ENCODE results near the gene LMOD1.
"Not testable (repeated sequence)": the region's sequence is repeated elsewhere in the genome, so short reads cannot be mapped to it uniquely, and the experiment has no call there.

The LMOD1 gene

DNA sequence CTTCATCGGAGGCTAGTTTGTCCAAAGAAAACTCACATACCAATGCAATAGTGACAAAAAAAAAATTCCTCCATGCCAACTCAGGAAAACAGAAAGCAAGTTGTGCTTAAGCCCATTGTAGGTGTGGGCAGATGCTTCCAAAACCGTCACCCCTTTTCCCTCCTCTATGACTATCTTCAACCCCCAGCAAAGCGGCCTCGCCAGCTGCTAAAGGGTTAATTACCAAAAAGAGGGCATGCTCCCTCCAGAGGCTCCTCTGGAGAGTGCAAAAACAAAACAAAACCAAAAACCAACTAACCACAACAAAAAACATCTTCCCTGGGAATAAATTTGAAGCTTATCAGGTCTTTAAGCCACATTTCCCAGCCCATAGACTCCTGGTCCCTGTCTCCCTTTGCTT, 1.2 kb downstream of the LMOD1 start:
- Histone ChIP-seq H3K27me3 (ENCODE audit: control insufficient read depth, insufficient read depth, low read length) (peaks cover 24% of the 10 kb centered on the region), H3K4me3 (ENCODE audit: low read depth, low read length) (peak overlapping the region; percentile 78), H3K9ac (ENCODE audit: low read depth, low read length) (no peak overlapping the region), H3K36me3 (ENCODE audit: control insufficient read depth, insufficient read depth, low read length) (no peaks in the 10 kb centered on the region), H3K4me1 (ENCODE audit: control insufficient read depth, insufficient read depth, low read length) (peaks cover 17% of the 10 kb centered on the region), H3K9me3 (ENCODE audit: control insufficient read depth, insufficient read depth, low read length) (no peaks in the 10 kb centered on the region)

DNA sequence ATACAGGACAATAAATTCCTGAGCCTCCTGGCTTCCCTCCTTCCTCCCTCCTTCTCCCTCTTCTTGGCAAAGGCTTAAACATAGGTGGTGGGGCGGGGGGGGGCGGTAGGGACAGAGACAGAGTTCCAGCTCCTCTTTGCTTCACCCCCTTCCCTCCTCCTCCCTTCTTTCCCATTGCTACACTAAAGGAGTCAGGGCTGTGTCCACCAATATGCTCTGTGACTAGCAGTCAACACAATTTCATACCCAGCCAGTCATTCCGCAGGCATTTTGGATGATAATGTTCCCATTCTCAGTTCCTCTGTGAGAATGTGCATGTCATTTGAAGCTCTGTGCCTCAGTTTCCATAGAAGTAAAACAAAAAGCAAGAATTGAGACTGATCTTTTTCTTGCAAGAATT, 1.7 kb downstream of the LMOD1 start:
- peaks cover 24% of the 10 kb centered on the region for H3K27me3 ChIP-seq (ENCODE audit: control insufficient read depth, insufficient read depth, low read length)
- no peaks in the 10 kb centered on the region for H3K36me3 ChIP-seq (ENCODE audit: control insufficient read depth, insufficient read depth, low read length)
- peaks cover 17% of the 10 kb centered on the region for H3K4me1 ChIP-seq (ENCODE audit: control insufficient read depth, insufficient read depth, low read length)
- no peak overlapping the region for H3K4me3 ChIP-seq (ENCODE audit: low read depth, low read length)
- no peaks in the 10 kb centered on the region for H3K9me3 ChIP-seq (ENCODE audit: control insufficient read depth, insufficient read depth, low read length)
- H3K9ac ChIP-seq (ENCODE audit: low read depth, low read length) = no peak overlapping the region

DNA sequence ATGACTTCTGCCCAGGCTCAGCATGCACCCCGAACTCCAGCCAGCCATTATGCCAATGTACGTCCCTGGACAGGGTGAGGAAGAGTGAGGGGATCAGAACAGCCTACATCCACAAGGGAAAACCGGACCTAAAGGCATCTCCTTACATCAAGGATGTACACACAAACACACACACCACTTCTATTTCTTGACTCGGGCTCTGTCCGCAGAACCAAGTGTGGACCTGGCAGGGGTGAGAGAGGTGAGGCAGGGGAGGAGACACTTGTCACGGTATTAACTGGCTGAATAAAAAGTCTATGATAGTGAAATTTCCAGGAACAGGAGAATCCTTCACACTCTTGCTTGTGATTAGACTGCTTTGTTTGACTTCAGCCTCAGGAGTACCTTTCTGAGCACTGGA, 2.3 kb downstream of the LMOD1 start:
- Histone ChIP-seq H3K4me3 (ENCODE audit: low read depth, low read length) (no peak overlapping the region), H3K4me1 (ENCODE audit: control insufficient read depth, insufficient read depth, low read length) (peaks cover 17% of the 10 kb centered on the region), H3K9ac (ENCODE audit: low read depth, low read length) (no peak overlapping the region), H3K36me3 (ENCODE audit: control insufficient read depth, insufficient read depth, low read length) (no peaks in the 10 kb centered on the region), H3K9me3 (ENCODE audit: control insufficient read depth, insufficient read depth, low read length) (no peaks in the 10 kb centered on the region), H3K27me3 (ENCODE audit: control insufficient read depth, insufficient read depth, low read length) (peaks cover 24% of the 10 kb centered on the region)

DNA sequence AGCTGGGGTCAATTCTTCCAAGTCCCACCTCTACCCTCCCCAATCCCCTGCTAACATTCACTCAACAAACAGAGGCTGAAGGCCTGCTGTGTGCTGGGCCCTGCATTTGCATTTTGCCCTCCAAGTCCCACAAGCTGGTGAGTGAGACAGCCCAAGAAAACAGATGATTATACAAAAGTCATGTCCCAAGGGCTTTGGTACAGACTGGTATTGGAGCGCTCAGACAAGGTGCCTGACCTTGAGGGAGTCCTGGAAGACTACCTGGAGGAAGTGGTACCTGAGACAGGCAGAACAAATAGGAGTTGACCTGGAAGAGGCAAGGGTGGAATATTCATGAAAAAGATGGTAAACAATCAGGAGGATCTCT, 4.2 kb downstream of the LMOD1 start:
- Histone ChIP-seq H3K4me3 (ENCODE audit: low read depth, low read length) (peak overlapping the region; percentile 0), H3K36me3 (ENCODE audit: control insufficient read depth, insufficient read depth, low read length) (no peaks in the 10 kb centered on the region), H3K4me1 (ENCODE audit: control insufficient read depth, insufficient read depth, low read length) (peaks cover 17% of the 10 kb centered on the region), H3K9me3 (ENCODE audit: control insufficient read depth, insufficient read depth, low read length) (no peaks in the 10 kb centered on the region), H3K9ac (ENCODE audit: low read depth, low read length) (peak overlapping the region; percentile 1), H3K27me3 (ENCODE audit: control insufficient read depth, insufficient read depth, low read length) (peaks cover 12% of the 10 kb centered on the region)

DNA sequence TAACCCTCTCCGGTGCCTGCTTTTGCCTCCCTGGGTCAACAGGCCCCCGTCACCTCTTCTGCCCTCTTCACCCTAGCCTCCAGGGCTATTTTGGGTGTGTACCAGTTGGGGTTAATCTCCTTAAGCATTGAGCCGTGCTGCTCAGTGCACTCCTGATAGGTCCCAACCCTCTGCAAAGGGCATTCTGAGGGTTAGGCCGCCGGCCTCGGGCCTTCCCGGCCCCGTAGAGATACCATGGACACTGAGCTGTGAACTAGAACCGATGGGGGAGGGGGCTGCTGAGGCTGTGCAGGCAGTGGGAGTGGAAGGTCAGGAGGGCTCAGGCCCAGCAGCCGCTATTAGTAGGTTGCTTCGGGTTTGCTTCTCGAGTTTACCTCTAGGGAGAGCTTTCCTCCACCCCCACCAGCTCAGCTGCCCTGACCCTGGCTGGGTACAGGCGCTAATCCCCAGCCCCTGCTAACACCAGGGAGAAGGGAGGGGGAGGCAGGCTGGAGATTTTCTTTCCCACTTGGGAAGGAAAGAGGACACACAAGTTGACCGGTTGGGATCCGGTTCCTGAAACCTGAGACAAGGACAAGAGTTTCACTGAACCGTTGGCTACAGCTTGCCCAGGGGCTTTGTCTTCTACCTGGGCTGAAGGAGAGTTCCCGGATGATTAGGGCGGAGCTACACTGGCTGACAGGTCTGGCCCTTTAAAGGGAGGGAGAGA, 4.8 kb downstream of the LMOD1 start:
- Histone ChIP-seq H3K36me3 (ENCODE audit: control insufficient read depth, insufficient read depth, low read length) (no peaks in the 10 kb centered on the region), H3K27me3 (ENCODE audit: control insufficient read depth, insufficient read depth, low read length) (peaks cover 7% of the 10 kb centered on the region), H3K9me3 (ENCODE audit: control insufficient read depth, insufficient read depth, low read length) (no peaks in the 10 kb centered on the region), H3K4me1 (ENCODE audit: control insufficient read depth, insufficient read depth, low read length) (peaks cover 17% of the 10 kb centered on the region), H3K4me3 (ENCODE audit: low read depth, low read length) (peak overlapping the region; percentile 52), H3K9ac (ENCODE audit: low read depth, low read length) (peak overlapping the region; percentile 71)

DNA sequence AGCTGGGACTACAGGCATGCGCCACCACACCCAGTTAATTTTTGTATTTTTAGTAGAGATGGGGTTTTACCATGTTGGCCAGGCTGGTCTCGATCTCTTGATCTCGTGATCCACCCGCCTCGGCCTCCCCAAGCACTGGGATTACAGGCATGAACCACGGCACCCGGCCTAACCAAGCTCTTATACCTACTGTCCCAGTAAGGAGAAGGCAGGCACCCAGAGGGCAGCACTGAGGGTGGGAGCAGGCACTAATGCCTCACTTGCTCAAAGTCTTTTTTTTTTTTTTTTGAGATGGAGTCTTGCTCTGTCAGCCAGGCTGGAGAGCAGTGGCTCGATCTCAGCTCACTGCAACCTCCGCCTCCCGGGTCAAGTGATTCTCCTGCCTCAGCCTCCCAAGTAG, 6.0 kb downstream of the LMOD1 start:
- H3K9ac ChIP-seq (ENCODE audit: low read depth, low read length); H3K9me3 ChIP-seq (ENCODE audit: control insufficient read depth, insufficient read depth, low read length); H3K27me3 ChIP-seq (ENCODE audit: control insufficient read depth, insufficient read depth, low read length); H3K4me3 ChIP-seq (ENCODE audit: low read depth, low read length); H3K4me1 ChIP-seq (ENCODE audit: control insufficient read depth, insufficient read depth, low read length); H3K36me3 ChIP-seq (ENCODE audit: control insufficient read depth, insufficient read depth, low read length): not testable (repeated sequence)

DNA sequence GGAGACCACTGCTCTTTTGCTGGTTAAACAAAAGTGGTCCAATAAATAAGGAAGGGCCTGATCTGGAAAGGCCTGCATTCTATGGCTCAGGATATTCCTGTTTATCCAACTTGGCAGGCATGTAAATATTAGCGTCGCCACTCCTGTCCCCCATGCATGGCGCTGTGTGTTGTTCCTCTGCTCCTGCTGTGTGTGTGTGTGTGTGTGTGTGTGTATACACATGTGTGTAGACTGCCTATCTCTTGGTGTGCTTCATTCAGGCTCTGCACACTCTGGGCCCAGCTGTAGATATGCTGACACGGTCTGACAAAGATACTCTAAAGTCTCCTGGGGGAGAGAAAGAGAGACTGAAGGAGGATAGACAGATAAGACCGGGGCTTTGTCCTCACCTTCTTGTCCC, 6.8 kb downstream of the LMOD1 start:
- Histone ChIP-seq H3K27me3 (ENCODE audit: control insufficient read depth, insufficient read depth, low read length) (no peaks in the 10 kb centered on the region), H3K9me3 (ENCODE audit: control insufficient read depth, insufficient read depth, low read length) (no peaks in the 10 kb centered on the region), H3K4me1 (ENCODE audit: control insufficient read depth, insufficient read depth, low read length) (peaks cover 8% of the 10 kb centered on the region), H3K36me3 (ENCODE audit: control insufficient read depth, insufficient read depth, low read length) (no peaks in the 10 kb centered on the region), H3K4me3 (ENCODE audit: low read depth, low read length) (no peak overlapping the region), H3K9ac (ENCODE audit: low read depth, low read length) (no peak overlapping the region)

DNA sequence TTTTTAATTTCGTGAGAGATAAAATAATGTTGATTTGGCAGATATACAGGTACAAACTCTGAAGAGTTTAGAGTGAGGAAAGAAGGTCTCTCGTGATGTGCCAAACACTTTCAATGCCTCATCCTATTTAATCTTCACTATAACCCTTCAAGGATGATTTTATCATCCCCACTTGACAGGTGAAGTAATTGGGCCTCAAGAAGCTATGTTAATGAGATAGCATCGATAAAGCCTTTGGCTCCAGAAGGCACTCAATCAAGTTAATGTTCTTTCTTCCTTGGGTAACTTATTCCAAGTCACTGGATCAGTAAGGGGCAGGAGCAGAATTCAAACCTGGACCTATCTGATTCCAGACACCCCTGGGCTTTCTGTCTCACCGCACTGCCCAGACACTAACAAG, 7.2 kb downstream of the LMOD1 start:
- no peaks in the 10 kb centered on the region for H3K27me3 ChIP-seq (ENCODE audit: control insufficient read depth, insufficient read depth, low read length)
- no peaks in the 10 kb centered on the region for H3K9me3 ChIP-seq (ENCODE audit: control insufficient read depth, insufficient read depth, low read length)
- H3K9ac ChIP-seq (ENCODE audit: low read depth, low read length) = no peak overlapping the region
- H3K4me3 ChIP-seq (ENCODE audit: low read depth, low read length) = no peak overlapping the region
- H3K4me1 ChIP-seq (ENCODE audit: control insufficient read depth, insufficient read depth, low read length) = peaks cover 8% of the 10 kb centered on the region
- no peaks in the 10 kb centered on the region for H3K36me3 ChIP-seq (ENCODE audit: control insufficient read depth, insufficient read depth, low read length)

DNA sequence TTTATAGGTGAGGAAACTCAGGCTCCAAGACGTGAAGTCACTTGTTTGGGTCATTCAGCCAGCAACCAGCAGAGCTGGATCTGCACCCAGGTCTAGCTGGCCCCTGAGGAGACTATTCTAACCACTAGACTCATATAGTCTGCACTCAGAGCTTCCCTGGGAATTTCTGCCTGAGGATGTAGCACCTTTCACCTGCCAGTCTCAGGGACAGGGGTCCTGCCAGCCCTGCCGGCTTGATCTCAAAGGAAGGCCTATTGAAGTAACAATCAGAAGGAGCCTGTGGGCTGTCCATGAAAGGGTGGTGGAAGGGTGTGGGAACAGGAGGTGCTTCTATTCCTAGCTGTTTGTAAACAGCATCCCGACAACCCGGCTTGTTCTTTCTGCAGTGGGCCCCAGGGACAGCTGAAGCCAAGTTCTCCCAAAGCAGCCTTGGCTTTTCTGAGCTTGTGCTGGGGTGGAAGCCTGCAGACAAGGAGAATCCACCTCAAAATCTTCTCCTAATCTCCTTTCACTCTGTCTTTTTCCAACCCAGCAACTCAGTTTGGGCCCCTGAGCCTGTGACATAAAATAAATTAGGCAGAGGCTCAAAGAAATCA, 7.8 kb downstream of the LMOD1 start:
- Histone ChIP-seq H3K36me3 (ENCODE audit: control insufficient read depth, insufficient read depth, low read length) (no peaks in the 10 kb centered on the region), H3K4me3 (ENCODE audit: low read depth, low read length) (no peak overlapping the region), H3K9ac (ENCODE audit: low read depth, low read length) (no peak overlapping the region), H3K27me3 (ENCODE audit: control insufficient read depth, insufficient read depth, low read length) (no peaks in the 10 kb centered on the region), H3K9me3 (ENCODE audit: control insufficient read depth, insufficient read depth, low read length) (no peaks in the 10 kb centered on the region), H3K4me1 (ENCODE audit: control insufficient read depth, insufficient read depth, low read length) (peaks cover 8% of the 10 kb centered on the region)

DNA sequence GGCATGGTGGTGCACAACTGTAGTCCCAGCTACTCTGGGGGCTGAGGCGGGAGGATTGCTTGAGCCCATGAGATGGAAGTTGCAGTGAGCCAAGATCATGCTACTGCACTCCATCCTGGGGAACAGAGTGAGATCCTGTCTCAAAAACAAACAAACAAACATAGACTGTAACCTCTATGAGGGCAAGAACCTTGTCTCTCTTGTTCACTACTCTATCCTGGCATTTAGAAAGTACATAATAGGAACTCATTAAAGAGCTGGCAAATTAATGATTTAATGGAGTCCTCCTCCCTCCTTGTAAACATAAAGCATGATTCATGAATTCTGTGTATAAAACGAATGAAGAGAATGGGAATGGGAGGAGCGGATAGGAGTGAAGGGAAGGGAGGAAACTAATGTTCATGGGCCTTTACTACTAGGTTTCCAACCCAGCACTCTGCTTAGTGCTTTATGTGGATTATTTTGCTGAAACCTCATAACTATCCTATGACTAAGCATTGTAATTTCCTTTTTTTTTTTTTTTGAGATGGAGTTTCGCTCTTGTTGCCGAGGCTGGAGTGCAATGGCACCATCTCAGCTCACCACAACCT, 8.6 kb downstream of the LMOD1 start:
- H3K36me3 ChIP-seq (ENCODE audit: control insufficient read depth, insufficient read depth, low read length) = no peaks in the 10 kb centered on the region
- no peak overlapping the region for H3K4me3 ChIP-seq (ENCODE audit: low read depth, low read length)
- no peak overlapping the region for H3K9ac ChIP-seq (ENCODE audit: low read depth, low read length)
- no peaks in the 10 kb centered on the region for H3K27me3 ChIP-seq (ENCODE audit: control insufficient read depth, insufficient read depth, low read length)
- H3K9me3 ChIP-seq (ENCODE audit: control insufficient read depth, insufficient read depth, low read length) = no peaks in the 10 kb centered on the region
- H3K4me1 ChIP-seq (ENCODE audit: control insufficient read depth, insufficient read depth, low read length) = peaks cover 8% of the 10 kb centered on the region

DNA sequence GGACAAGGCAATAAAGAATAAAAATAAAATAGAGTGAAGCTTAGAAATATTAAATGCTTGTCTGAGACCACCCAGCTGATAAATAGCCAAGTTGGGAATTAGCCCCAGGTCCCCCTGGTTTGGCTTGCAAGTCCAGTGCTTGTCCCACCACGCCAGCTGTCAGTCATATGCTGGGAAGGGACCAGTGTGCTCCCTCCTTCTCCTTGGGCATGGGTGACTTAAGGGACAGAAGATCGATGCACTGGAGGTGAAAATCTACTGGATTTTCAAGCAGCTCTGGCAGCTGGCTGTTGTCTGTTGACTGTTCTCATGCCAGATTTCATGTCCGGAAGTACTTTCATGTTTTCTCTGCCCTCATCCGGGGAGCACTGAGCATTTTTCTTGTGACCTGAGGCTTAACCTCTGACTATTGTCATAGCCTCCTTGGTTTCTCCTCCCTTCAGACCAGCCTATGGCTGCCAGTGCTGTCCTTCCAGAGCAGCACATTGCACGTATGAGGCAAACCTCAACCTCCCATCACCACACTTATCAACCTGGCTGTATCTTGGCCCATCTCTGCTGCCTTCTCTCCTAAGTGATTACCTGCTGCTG, 12.4 kb downstream of the LMOD1 start:
- Histone ChIP-seq H3K36me3 (ENCODE audit: control insufficient read depth, insufficient read depth, low read length) (no peaks in the 10 kb centered on the region), H3K9me3 (ENCODE audit: control insufficient read depth, insufficient read depth, low read length) (no peaks in the 10 kb centered on the region), H3K27me3 (ENCODE audit: control insufficient read depth, insufficient read depth, low read length) (no peaks in the 10 kb centered on the region), H3K4me3 (ENCODE audit: low read depth, low read length) (no peak overlapping the region), H3K9ac (ENCODE audit: low read depth, low read length) (no peak overlapping the region), H3K4me1 (ENCODE audit: control insufficient read depth, insufficient read depth, low read length) (no peaks in the 10 kb centered on the region)

DNA sequence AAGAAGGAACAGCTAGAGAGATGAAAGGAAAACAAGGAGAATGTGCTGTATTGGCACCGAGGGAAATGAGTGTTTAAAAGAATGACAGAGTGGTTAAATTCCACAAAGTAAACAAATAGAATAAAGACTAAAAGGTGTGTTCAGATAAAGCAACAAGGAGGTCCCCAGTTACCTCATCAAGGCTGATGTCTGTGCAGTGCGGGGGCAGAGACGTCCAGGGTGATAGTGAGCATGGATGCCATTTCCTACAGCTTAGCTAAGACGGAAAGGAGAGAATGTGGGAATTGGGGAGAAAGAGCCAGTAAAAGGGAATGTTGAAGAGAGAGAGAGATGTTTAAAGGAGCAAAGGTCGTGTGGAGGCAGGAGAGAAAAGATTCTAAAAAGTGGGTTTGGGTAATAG, 15.5 kb downstream of the LMOD1 start:
- Histone ChIP-seq H3K9ac (ENCODE audit: low read depth, low read length) (no peak overlapping the region), H3K36me3 (ENCODE audit: control insufficient read depth, insufficient read depth, low read length) (no peaks in the 10 kb centered on the region), H3K9me3 (ENCODE audit: control insufficient read depth, insufficient read depth, low read length) (no peaks in the 10 kb centered on the region), H3K27me3 (ENCODE audit: control insufficient read depth, insufficient read depth, low read length) (no peaks in the 10 kb centered on the region), H3K4me1 (ENCODE audit: control insufficient read depth, insufficient read depth, low read length) (no peaks in the 10 kb centered on the region), H3K4me3 (ENCODE audit: low read depth, low read length) (no peak overlapping the region)
